Dermis blood vessel endothelial cell (primary cell): Measurements from ENCODE around the gene DGAT2. TPM values are rescaled to one million over a fixed set of nuclear protein-coding genes. Genes with fewer than 3 reads are reported as not detected.
"Not testable (repeated sequence)": the region's sequence is repeated elsewhere in the genome, so short reads cannot be mapped to it uniquely, and the experiment has no call there.

Experiments
- DNase-seq: peaks from one replicate; pipeline ENCODE4 v3.0.0; 2010
- total RNA-seq: library from RNA; depleted of rRNA; stranded (reverse); fragments of >200 nt; gene quantifications from 2 replicates; pipeline ENCODE4 v1.2.3, GENCODE V29; 2014

The DGAT2 gene
- total RNA-seq, 1 donor from 2014 or later: 0.68 TPM

DNA sequence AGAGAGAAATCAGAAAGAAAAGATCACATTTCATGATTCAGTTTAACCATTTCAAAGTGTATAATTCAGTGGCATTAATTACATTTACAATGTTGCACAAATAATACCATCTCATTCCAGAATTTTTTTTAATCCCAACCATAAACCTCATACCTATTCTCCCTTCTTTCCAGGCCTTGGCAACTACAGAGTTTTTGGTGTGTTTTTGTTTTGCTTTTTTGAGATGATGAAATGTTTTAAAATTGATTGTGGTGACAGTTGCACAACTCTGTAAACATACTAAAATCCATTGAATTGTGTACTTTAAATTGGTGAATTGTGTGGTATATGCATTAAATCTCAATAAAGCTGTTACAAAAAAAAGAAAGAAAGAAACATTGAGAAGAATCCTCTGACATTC, 13.6 kb upstream of the DGAT2 start:
- not testable (repeated sequence) for DNase-seq

DNA sequence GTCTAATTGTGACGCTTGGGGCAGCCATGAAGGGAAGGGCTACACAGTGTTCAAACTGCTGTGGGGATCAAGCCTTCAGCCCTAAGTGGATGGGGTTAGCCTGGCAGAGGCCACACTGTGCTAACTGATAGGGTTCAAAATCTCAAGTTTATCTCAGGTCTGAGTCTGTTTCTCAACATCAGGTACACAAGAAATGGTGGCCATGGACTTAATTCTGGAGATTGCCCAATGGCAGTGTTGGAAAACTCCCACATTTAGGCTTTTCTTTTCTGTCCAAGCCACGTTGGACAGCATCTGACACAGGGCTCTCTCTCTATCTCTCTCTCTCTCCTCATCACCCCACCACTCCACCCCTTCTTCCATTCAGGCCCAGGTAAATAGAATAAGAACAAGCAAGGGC, 10.9 kb upstream of the DGAT2 start:
- no peak for DNase-seq

DNA sequence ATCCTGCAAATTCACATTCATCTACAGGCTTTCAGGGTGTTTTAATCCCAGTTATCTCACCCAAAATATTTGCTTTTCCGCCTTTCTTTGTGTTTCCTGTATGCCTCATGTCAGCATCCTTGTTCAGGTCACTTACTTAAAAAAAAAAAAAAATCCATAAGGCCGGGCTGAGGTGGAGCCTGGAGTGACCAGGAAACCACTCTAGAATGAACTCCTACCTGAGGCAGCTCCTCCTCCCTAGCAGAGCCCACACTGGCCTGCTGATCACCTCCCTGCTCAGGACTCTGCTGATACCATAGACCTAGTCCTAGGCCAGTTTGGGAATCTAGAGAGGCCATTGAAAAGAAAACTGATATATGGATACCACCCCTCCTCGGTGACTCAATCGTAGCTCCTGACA, 8.7 kb upstream of the DGAT2 start:
- no peak for DNase-seq

DNA sequence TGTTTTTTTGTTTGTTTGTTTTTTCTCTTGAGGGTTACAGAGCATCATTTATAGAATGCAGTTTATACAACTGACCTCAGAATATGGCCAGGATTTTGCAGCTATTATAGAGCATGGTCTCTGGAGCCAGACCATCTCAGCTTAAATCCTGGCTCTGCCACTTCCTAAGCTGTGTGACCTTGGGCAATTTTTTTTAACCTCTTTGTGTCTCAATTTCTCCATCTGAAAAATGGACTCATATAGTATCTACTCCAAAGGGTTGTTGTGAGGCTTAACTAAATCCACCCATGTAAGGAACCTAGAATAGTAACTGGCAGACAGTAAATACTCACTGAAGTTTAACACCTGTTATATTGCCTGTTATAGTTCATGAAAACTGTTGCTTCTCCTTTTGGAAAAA, 8.3 kb upstream of the DGAT2 start:
- no peak for DNase-seq

DNA sequence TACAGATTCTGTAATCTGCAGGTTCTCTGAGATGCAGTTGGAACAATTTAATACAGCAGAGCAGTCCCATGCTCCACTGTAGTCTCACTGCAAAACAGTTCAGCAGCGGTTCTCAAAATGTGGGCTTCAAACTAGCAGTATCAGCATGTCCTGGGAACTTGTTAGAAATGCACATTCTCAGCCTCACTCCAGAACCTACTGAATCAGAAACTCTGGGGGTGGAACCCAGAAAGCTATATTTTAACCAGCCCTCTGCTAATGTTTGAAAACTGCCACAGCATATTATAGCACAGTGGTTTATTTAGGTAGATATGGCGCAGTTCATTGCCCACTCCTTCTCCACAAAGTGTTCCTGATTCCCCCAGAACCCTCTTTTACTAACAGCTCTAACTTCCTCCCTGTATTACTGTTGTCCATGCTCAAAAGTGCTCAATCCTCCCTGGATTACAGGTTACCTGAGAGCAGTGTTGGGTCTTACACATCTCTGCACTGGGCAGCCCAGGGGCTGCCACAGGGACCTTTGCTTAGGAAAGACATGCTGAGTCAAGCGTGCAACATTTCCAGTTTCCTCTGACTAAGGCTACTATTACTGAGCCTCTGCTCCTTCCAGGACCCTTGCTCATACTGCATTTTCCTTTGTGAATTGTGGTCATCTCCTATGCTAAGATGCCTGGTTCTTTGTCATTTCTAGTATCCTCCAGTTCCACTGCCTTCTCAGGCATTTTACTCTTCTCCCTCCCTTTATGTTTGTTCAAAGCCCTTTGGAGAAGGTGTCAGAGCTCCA, 7.7 kb upstream of the DGAT2 start:
- DNase-seq: peak; percentile 54

DNA sequence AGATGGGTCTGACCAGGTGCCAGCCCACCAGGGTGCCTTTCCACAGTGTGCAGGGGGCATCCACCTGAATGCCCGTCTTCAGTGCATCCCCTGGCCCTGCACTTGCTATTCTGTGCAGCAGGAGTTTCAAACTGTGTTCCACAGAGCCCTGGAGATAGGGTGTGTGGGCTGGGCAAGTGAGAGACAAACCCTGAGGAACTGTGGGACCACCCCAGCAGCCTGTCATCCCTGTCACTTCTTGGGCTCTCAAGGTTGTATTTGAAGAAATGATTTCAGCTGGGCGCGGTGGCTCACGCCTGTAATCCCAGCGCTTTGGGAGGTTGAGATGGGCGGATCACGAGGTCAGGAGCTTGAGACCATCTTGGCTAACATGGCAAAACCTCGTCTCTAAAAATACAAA, 6.4 kb upstream of the DGAT2 start:
- no peak for DNase-seq

DNA sequence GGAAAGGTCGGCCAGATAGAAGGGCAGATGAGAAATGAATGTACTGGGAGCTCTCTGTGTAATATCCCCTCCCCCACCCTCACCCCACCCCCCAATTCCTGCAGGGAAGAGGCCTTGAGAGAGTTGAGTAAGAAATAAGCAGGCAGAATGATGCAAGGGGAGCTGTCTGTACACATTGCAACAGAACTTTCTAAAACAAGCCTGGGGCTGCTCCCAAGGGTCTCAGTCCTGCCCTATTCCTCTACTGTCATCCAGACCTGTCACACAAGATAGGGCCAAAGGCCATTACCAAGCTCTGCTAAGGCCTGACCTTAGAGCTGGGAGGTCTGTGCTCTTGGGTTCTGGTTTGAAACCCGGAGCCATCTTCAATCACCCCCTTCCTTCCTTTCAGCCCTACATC, 5.7 kb upstream of the DGAT2 start:
- no peak for DNase-seq

DNA sequence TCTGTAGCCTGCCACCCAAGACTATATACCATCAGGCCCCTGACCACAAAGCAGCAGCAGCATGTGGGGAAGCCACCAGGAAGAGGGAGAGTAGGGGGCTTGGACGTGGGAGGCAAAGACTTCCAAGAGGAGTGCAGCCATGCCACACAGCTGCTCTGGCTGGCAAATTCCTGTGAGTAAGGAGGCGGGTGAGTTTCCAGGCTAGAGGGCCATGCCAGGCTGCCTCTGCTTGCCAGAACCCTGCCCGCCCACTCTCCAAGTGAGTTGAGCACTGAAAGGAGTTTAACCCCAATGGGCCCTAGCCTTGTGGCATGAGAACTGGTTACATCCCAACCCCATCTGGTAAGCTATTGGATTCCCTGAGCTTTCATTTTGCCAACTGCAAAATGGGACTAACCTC, 4.7 kb upstream of the DGAT2 start:
- no peak for DNase-seq

DNA sequence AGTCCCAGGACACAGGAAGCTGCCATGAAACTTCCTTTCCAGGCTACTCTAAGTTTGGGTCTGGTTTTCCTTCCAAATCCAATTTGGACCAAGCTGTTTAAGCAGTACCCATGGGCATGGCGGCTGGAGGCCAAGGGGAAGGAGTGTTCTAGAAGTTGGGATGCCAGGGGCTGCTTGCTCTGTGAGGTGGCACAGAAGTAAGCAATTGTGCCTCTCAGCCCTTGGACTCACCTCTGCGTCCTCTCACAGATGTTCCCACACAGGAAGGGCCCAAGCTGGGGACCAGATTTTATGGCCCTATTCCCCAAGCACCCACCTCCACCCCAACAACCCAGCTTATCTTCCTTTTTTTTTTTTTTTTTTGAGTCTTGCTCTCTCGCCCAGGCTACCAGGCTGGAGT, 3.5 kb upstream of the DGAT2 start:
- no peak for DNase-seq

DNA sequence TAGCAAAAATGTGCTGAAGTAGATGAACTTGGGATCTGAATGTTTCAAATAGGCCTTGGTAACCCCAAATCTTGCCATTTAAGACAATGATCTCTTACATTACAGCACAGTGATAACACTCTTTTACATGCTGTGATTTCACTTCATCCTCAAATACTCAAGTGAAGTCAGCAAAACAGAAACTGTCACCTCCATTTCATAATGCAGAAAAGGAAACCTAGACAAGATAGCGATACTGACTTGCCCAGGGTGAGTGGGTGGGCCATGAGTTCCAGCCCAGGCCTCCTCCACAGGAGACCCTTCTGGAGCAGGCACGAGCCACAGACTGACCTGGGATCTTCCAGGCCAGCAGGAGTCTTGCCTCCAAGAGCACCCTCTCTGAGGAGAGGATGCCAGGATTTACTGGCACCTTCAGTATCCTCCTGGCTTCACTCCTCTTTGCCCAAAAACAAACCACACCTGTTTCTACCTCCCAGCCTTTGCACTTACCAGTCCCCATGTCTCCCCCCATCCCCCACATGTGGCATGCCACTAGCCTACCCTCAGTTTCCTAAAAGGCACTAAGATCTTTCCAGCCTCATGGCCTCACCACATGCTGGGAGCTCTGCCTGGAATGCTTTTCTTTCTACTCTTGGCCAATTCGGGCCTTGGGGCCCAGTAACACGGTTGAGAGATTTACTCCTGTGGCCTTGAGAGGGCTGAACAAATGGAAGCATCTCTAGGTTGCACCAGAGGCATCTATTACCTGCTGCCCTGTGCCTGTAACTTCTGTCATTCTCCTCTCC, 1.9 kb upstream of the DGAT2 start:
- DNase-seq: no peak

DNA sequence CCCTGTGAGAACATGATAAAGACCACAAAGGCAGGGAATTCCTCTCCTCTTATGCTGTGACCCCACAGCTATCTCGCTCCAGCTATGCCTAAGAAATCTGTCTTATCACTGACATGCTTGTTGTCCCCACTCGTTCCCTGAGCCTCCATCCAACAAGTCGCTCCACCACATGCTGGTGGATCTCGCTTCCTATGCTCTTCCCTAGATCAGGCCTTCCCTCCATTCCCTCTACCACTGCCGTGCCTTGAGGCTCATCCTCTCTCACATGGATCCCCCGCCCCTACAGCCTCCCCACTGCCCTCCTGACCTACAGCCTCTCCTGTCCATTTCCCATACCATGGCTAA, 1.4 kb upstream of the DGAT2 start:
- DNase-seq: no peak

DNA sequence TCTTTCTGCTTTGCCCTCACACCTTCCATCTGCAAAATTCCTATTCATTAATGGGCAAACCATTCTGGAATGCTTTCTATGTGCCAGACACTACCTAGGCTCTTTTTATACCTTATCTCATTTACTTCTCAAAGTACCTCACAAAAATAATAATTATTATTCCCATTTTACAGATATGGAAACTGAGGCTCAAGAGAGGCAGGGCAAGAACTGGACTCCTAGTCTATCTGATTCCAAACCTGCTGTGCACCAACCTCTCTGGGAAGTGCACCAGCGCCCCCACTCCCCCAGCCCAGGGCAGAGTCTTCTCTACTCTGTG, 826 bp upstream of the DGAT2 start:
- no peak for DNase-seq

DNA sequence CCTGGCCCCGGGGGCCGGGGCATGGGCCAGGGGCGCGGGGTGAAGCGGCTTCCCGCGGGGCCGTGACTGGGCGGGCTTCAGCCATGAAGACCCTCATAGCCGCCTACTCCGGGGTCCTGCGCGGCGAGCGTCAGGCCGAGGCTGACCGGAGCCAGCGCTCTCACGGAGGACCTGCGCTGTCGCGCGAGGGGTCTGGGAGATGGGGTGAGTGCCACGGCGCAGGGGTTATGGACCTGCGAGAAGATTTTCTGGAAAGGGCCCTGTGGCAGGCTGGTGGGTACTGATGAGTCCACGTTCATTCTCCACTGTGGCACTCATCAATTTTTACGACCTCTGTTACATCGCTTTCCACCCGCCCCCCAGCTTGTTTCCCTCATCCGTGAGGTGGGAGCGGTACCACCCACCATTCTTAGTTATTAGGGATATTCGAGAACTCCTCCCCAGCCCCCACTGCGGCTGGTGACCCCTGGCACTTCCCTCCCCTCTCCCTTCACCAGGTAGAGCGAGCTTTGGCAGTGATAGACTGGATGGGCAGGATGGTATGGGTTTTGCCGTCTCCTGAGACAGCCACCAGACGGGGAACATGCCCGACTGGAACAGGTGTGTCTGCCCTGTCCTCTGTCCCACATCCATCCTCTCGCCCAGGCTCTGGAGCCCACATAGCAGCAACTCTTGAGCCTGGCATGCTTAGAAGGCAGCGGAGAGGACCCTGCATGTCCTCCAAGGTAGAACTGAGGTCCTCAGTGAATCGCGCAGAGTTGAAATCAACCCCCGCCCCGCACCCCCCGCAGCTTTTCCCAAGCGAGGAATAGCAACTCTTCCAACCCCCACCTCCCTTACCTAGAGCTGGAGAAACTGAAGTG, 562 bp downstream of the DGAT2 start:
- DNase-seq: no peak

DNA sequence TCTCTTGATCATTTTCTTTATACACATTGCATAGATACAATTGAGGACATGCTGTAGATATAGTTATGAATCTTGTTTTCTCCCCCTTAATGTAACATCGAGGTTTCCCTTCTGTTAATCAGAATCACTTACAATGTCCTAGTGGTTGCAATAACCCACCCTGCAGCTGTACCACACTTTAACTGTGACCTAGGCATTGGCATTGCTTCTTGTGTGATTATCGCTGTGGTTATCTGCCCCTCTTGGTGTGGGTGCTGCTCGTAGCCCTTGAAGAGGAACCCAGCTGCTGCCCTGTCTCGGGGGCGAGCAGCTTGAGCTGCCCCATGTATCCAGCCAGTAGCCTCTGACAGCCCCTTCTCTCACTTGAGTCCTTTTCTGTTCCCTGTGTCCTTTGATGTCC, 1.5 kb downstream of the DGAT2 start:
- DNase-seq: no peak

DNA sequence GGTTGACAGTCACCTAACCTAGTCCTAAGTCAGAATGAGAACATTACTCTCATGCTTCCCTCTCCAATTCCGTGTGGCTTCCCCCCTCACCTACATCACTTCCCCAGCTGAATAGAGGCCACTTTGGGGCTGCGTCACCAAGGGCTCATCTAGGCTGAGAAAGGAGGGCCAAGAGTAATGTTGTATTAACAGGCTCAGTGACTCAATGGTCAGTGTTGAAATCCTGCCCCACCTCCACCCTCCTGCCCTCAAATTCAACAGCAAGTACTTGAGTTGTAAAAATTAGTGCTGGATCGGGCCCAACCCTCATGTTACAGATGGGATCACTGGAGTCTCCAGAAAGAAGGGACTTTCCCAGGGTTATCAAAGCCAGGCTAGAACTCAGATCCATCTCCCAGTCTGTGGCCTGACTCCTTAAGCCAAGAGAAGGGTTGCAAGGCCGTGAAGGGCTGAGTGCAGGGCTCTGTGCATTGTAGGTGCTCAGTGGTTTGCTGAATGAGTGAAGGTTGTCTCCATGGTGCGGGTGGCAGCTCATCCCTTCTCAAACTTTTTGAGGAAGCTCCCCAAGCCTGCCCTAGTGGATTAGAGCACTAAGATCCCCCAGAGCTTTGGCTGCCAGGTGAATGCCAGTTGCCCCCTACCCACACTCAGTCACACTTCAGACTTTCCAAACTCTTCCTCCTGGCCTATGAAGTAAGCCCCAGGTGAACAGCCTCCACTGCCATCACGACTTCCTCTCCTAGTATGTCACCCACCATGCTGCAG, 3.2 kb downstream of the DGAT2 start:
- no peak for DNase-seq

DNA sequence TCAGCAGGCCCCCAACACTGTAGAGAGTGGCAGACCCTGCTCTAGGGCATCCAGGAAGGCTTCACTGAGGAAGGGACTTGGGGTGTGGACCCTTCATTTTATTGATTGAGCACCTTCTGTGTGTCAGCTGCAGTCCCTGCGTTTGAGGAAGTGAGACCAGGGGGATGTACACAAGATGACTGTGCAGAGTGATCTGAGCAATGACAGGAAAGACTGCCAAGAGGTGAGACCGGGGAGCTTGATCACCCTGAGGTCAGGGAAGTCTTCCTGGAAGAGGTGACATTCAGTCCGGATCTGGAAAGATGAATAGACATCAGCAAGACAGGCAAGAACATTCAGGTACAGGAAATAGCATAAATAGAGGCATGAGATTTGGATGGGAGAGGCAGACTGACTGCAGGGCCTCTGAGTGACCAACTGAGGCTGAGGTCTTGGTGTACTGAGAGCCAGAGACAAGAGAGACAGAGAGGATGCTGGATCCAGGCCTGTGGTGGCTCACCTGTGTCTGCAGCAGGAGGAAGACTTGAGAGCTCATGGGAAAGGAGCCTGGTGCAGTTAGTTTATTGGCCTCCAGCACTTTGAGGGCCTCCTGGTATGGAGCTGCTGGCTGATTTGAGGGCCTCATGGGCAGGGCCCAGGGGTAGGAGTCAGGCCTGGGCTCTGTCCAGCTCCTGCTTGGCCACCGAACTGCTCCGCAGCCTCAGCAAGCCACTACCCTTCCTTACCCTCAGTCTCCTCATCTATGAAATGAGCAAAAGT, 5.2 kb downstream of the DGAT2 start:
- no peak for DNase-seq

DNA sequence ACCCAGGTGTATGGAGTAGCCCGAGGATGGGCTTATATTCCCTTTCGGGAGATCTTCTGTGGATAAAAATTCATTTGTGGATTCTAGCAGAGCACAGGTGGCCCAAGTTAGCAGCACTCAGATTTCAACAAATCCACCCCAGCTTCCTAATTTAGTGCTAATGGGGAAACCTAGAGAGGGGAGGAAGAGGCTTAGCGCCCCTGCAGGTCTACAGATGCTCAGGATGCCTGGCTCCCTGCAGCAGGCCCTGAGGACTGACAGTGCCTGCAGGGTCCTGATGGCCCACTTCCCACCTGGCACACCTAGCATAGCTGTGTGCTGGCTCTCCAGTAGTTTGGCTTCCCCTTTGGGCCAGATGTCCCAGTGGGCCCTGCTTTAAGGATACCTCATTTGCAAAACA, 6.5 kb downstream of the DGAT2 start:
- no peak for DNase-seq

DNA sequence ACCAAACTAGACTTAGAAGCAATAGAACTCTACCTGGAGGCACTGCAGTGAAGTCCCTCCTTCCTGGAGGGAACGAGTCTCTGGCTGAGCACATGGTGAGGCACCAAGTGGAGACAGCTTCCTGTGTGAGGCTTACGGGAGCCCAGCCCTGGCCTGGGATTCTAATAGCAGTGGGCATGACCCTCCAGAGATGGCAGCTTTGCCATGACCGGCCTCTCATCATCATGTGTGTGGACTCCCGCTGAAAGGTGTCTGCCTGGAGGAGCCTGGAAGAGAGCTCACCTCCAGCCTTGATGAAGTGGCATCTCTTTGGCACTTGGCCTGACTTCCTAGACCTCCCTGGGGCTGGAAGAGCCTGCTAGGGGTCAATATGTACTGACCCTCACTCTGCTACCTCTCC, 8.0 kb downstream of the DGAT2 start:
- DNase-seq: no peak

DNA sequence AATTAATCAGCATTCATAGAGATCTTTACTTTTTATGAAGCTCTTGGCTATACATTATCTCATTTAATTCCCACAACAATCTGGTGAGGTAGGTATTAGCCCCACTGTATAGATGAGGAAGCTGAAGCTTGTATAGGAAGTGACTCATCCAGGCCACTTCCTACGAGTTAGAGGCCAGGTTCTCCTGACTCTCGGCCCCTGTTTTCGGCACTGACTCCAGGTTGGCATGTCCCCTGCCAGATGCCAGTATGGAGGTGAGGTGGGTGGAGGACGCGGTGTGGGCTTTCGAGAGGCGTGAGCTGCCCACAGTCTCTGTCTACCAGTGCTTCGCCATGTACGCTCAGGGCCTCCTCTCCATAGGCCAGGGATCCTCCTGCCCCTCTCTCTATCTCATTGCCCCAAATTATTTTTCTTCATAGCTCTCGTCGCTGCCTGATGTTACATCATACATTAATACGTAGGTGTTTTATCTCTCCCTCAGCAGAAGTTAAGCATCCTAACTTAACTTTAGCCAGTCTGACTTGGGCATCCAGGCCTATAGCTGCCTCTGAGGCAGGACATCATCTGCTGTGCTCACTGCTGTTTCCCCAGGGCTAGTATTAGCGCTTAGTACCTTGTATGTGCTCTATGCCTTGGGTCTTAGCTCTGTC, 9.0 kb downstream of the DGAT2 start:
- DNase-seq: peak; percentile 46

DNA sequence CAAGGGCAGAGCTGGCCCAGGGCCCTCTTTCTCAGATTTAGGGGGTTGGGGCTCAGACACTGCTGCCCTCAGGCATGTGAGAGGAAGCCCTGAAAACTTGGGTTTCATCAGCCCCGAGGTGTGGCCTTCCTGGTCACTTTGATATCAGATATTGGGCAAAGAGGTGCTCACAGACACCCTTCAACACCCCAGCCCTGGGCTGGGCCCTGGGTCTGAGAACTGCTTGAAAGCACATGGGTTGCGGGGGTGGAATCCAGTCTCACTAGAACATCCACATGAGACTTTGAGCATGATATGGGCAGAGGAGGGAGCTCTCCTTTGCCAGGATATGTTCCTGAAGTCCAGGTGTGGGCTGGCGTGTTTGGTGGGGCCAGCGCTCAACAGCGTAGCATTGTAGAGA, 10.4 kb downstream of the DGAT2 start:
- no peak for DNase-seq

DNA sequence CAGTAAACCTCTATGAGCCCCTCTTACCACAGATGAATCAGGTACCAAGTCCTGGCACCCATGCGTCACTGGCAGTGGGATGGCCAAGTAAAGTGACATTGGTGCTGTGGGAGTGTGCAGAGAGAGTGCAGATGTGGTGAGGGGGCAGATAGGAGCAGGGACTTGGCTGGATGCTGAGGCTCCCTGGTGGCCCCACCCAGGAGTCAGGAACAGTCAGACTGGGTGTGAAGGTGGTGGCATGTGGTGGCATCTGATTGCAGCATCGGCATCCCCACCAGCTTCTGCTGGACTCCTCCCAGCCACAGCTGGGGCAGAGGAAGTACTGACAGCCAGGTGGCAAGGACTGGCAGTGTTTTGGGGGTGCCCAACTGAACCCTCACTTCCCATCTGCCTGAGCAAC, 11.4 kb downstream of the DGAT2 start:
- no peak for DNase-seq

DNA sequence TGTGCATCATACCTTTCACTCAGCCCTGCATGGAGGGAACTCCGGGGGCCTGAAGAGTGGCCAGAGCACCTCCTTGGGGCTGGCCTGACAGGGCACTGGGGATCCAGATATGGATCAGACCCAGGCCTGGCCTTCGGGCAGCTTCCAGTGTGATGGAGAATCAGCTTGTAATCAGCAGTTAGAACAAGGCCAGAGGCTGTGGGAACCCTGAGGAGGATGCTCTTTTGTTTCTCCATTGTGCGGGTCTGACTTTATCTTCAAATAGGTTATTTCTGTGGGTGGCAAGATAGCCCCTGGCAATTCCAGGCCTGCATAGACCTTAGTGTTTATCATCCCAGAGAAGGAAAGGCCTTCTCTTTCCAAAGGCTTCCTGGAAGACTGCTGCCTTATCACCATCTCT, 12.3 kb downstream of the DGAT2 start:
- no peak for DNase-seq
